ENCODE results near the gene ATF4. TPM values are rescaled to one million over a fixed set of nuclear protein-coding genes. Genes with fewer than 3 reads are reported as not detected.
A peak's percentile ranks its signal among the peaks of the same experiment; 100 is the strongest.

ATF4 gene
- polyA plus RNA-seq, 1 donor from 2014 or later, result 394 TPM

DNA sequence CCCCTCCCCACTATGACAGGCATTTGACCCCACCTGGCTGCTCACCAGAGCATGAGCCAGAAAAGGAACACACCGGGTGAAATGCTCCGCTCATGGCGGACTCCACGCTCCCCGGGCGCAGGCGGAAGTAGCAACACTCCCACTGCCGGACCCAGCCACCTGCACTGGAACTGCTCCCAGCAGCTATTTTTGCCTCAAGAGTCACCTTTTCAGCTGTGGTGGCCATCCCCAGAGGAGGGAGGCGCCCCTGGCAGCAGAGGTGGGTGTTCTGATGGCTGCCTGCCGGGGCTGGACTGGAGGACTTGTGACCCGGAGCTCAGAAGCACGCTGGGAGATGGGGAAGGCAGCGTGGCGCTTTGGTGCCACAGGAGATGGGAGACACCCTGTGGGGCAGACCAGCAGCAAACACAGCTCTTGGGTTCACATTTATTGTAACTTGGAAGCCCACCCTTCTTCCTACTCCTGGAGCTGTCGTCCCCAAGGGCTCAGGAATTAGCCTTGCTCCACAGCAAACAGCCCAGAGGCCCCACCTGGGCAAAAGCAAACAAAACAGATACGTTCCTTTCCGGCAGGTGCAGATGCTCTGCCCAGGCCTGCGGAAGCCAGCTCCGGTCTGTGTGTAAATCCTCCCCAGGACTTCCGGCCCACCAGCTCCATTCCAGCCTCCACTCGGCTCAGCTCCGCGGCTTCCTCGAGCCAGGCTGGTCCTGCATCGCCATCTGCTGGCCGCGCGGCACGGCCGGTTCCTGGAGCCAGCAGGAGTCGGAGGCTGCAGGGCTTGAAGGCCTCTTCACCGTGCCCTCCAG lies 8.5 kb downstream of the ATF4 start:
- peak overlapping the region; percentile 54 for H3K4me3 ChIP-seq (ENCODE audit: low read length)
- no peaks in the 10 kb centered on the region for H3F3A ChIP-seq (ENCODE audit: insufficient read depth, low read length, poor library complexity, severe bottlenecking)
- peak; percentile 93 for TF ChIP-seq SMC3 (conservative IDR thresholded peaks at IDR 0.05; ENCODE audit: poor library complexity)
- peak; percentile 64 for TF ChIP-seq EP300 (conservative IDR thresholded peaks at IDR 0.05; ENCODE audit: poor library complexity, severe bottlenecking)
- peak; percentile 54 for TF ChIP-seq MXI1 (conservative IDR thresholded peaks at IDR 0.05; ENCODE audit: poor library complexity, severe bottlenecking)
- no peak for TF ChIP-seq EZH2 (IDR thresholded peaks at IDR 0.05; ENCODE audit: borderline replicate concordance, insufficient read depth, low read length, poor library complexity, severe bottlenecking)
- TF ChIP-seq TAF1 (IDR thresholded peaks at IDR 0.05; ENCODE audit: low read depth), result no peak
- TF ChIP-seq, protein P1, sequence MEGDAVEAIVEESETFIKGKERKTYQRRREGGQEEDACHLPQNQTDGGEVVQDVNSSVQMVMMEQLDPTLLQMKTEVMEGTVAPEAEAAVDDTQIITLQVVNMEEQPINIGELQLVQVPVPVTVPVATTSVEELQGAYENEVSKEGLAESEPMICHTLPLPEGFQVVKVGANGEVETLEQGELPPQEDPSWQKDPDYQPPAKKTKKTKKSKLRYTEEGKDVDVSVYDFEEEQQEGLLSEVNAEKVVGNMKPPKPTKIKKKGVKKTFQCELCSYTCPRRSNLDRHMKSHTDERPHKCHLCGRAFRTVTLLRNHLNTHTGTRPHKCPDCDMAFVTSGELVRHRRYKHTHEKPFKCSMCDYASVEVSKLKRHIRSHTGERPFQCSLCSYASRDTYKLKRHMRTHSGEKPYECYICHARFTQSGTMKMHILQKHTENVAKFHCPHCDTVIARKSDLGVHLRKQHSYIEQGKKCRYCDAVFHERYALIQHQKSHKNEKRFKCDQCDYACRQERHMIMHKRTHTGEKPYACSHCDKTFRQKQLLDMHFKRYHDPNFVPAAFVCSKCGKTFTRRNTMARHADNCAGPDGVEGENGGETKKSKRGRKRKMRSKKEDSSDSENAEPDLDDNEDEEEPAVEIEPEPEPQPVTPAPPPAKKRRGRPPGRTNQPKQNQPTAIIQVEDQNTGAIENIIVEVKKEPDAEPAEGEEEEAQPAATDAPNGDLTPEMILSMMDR (IDR thresholded peaks at IDR 0.05; ENCODE audit: poor library complexity, severe bottlenecking), result peak; percentile 99
- peak; percentile 94 for TF ChIP-seq RAD21 (conservative IDR thresholded peaks at IDR 0.05)
- peak; percentile 30 for TF ChIP-seq POLR2AphosphoS5 (IDR thresholded peaks at IDR 0.05)
- no peaks in the 10 kb centered on the region for H3K9me3 ChIP-seq (ENCODE audit: low read length)
- peak overlapping the region; percentile 8 for H3K4me2 ChIP-seq (ENCODE audit: low read length)
- H3K27ac ChIP-seq (ENCODE audit: low read length), result no peak overlapping the region
- peaks cover 44% of the 10 kb centered on the region for H3K79me2 ChIP-seq (replicated peaks; ENCODE audit: insufficient read depth, low read length)
- H3K9ac ChIP-seq (ENCODE audit: low read length), result peak overlapping the region; percentile 42
- no peaks in the 10 kb centered on the region for H3K27me3 ChIP-seq (ENCODE audit: insufficient read depth, low read depth, low read length)
- H4K20me1 ChIP-seq (ENCODE audit: insufficient read depth), result peaks cover 21% of the 10 kb centered on the region
- H3K9me2 ChIP-seq (ENCODE audit: insufficient read depth, low read length), result no peaks in the 10 kb centered on the region
- H2AFZ ChIP-seq (ENCODE audit: low read depth, low read length), result no peak overlapping the region
- H3K36me3 ChIP-seq (ENCODE audit: insufficient read depth, low read length), result no peaks in the 10 kb centered on the region

DNA sequence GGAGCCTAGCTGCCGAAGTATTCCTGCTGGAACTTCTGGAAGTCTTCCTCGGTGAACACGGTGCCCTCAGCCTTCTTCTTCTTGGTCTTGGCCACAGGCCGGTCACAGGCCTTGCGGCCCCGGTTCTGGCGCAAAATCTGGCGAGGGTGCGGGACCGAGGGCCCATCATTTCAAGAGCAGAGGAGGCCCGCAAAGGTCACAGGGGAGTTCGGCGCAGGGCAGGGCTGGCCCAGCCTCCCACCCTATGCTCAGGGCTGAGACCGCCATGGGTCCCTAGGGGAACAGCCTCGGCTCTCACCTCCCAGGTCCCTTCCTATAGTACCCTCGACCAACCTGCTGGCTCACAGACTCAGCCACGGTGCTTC lies 9.1 kb downstream of the ATF4 start:
- no peak for TF ChIP-seq EP300 (conservative IDR thresholded peaks at IDR 0.05; ENCODE audit: poor library complexity, severe bottlenecking)
- TF ChIP-seq, protein P1 (IDR thresholded peaks at IDR 0.05; ENCODE audit: poor library complexity, severe bottlenecking), result no peak
- TF ChIP-seq MXI1 (conservative IDR thresholded peaks at IDR 0.05; ENCODE audit: poor library complexity, severe bottlenecking), result no peak
- TF ChIP-seq SMC3 (conservative IDR thresholded peaks at IDR 0.05; ENCODE audit: poor library complexity), result no peak
- no peak for TF ChIP-seq POLR2AphosphoS5 (IDR thresholded peaks at IDR 0.05)
- TF ChIP-seq RAD21 (conservative IDR thresholded peaks at IDR 0.05), result no peak
- TF ChIP-seq, protein P2, sequence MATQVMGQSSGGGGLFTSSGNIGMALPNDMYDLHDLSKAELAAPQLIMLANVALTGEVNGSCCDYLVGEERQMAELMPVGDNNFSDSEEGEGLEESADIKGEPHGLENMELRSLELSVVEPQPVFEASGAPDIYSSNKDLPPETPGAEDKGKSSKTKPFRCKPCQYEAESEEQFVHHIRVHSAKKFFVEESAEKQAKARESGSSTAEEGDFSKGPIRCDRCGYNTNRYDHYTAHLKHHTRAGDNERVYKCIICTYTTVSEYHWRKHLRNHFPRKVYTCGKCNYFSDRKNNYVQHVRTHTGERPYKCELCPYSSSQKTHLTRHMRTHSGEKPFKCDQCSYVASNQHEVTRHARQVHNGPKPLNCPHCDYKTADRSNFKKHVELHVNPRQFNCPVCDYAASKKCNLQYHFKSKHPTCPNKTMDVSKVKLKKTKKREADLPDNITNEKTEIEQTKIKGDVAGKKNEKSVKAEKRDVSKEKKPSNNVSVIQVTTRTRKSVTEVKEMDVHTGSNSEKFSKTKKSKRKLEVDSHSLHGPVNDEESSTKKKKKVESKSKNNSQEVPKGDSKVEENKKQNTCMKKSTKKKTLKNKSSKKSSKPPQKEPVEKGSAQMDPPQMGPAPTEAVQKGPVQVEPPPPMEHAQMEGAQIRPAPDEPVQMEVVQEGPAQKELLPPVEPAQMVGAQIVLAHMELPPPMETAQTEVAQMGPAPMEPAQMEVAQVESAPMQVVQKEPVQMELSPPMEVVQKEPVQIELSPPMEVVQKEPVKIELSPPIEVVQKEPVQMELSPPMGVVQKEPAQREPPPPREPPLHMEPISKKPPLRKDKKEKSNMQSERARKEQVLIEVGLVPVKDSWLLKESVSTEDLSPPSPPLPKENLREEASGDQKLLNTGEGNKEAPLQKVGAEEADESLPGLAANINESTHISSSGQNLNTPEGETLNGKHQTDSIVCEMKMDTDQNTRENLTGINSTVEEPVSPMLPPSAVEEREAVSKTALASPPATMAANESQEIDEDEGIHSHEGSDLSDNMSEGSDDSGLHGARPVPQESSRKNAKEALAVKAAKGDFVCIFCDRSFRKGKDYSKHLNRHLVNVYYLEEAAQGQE (IDR thresholded peaks at IDR 0.05; ENCODE audit: borderline replicate concordance), result no peak
- TF ChIP-seq TAF1 (IDR thresholded peaks at IDR 0.05; ENCODE audit: low read depth), result no peak
- TF ChIP-seq EZH2 (IDR thresholded peaks at IDR 0.05; ENCODE audit: borderline replicate concordance, insufficient read depth, low read length, poor library complexity, severe bottlenecking), result no peak
- H3K4me2 ChIP-seq (ENCODE audit: low read length), result no peak overlapping the region
- H2AFZ ChIP-seq (ENCODE audit: low read depth, low read length), result no peak overlapping the region
- no peaks in the 10 kb centered on the region for H3K9me2 ChIP-seq (ENCODE audit: insufficient read depth, low read length)
- peak overlapping the region; percentile 54 for H3K4me3 ChIP-seq (ENCODE audit: low read length)
- H4K20me1 ChIP-seq (ENCODE audit: insufficient read depth), result peaks cover 18% of the 10 kb centered on the region
- H3F3A ChIP-seq (ENCODE audit: insufficient read depth, low read length, poor library complexity, severe bottlenecking), result no peaks in the 10 kb centered on the region
- peaks cover 38% of the 10 kb centered on the region for H3K79me2 ChIP-seq (replicated peaks; ENCODE audit: insufficient read depth, low read length)
- peak overlapping the region; percentile 42 for H3K9ac ChIP-seq (ENCODE audit: low read length)
- no peaks in the 10 kb centered on the region for H3K27me3 ChIP-seq (ENCODE audit: insufficient read depth, low read depth, low read length)
- no peaks in the 10 kb centered on the region for H3K36me3 ChIP-seq (ENCODE audit: insufficient read depth, low read length)
- H3K27ac ChIP-seq (ENCODE audit: low read length), result no peak overlapping the region
- no peaks in the 10 kb centered on the region for H3K9me3 ChIP-seq (ENCODE audit: low read length)
